Measurements from ENCODE around the gene MYL12B. TPM values are rescaled to one million over a fixed set of nuclear protein-coding genes. Genes with fewer than 3 reads are reported as not detected.
"Not testable (repeated sequence)": the region's sequence is repeated elsewhere in the genome, so short reads cannot be mapped to it uniquely, and the experiment has no call there.

The MYL12B gene
- total RNA-seq, 5 donors from 2014 or later (not counting 1 experiment from before 2014, with no cell fraction given) = 159 to 241 (median 206) TPM

DNA sequence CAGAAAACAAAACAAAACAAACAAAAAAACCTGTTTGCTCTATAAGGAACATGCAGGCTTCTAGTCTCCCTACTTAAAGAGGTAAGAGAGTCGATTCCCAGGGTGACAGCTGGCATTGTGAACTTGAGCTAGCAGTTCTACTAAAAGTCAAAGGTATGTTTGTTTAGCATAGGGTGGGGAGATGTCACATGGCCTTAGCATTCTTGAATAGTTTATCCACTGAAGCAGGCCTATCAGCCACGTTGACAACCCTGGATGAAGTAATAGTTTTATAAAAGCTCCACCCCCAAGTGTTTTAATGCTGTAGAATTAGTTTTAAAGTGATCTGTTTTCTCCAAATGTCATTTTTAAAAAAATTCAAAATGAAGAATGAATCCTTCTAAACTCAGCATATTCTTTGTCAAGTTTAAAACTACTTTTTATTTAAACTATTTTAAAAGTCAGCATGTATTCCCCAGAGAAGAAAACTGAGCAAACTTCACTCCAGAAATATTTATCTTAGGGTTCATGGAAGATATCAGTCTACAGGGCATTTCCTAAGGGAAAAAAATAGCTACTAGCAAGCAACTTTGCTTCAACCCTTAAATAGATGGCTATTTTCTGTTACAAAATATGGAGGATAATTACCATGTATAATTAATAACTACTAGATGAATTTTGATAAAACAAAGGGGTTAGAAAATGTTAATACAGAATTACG, 43.8 kb upstream of the MYL12B start:
- Histone ChIP-seq H3K27me3 (replicated peaks in 1 of 2; ENCODE audit: control insufficient read depth in 2 of 2, extremely low read depth in 1 of 2, insufficient read depth in 2 of 2, low read length in 1 of 2) (no peaks in the 10 kb centered on the region), H3K27ac (ENCODE audit: low read length) (no peak overlapping the region), H3K36me3 (ENCODE audit: control insufficient read depth in 2 of 2, extremely low read depth in 1 of 2, insufficient read depth in 1 of 2, low read length in 1 of 2) (peaks cover 0 to 2% of the 10 kb centered on the region in 2 donors), H3K4me3 (ENCODE audit: control insufficient read depth in 1 of 2, extremely low read depth in 1 of 2, low read length in 1 of 2) (no peak overlapping the region), H3K9me3 (no peaks in the 10 kb centered on the region), H3K4me1 (ENCODE audit: control insufficient read depth in 1 of 2, extremely low read depth in 1 of 2, insufficient read depth in 2 of 2, low read length in 2 of 2) (peaks cover 3 to 7% of the 10 kb centered on the region in 2 experiments)
- no peak overlapping the region for H3K27ac Mint-ChIP-seq
- POLR2A ChIA-PET = no interaction called here
- peaks cover 8 to 14% (median 11%) of the 10 kb centered on the region in 3 donors for H3K4me1 Mint-ChIP-seq
- ATAC-seq (replicated peaks in 1 of 4) (no peak), DNase-seq (no peak)
- no peaks in the 10 kb centered on the region for H3K9me3 Mint-ChIP-seq
- H3K36me3 Mint-ChIP-seq = no peaks in the 10 kb centered on the region
- no peaks in the 10 kb centered on the region for H3K27me3 Mint-ChIP-seq
- CTCF ChIA-PET = interaction anchor here (0.7 to 0.9 kb wide), 2 partner anchors 11 to 223 kb away, joined by 3 to 4 read pairs; no protein-coding TSS in a partner anchor
- no peak overlapping the region for H3K4me3 Mint-ChIP-seq
- no CpG with 5 or more reads among the region's 3 CpGs for WGBS (ENCODE audit: insufficient coverage)

DNA sequence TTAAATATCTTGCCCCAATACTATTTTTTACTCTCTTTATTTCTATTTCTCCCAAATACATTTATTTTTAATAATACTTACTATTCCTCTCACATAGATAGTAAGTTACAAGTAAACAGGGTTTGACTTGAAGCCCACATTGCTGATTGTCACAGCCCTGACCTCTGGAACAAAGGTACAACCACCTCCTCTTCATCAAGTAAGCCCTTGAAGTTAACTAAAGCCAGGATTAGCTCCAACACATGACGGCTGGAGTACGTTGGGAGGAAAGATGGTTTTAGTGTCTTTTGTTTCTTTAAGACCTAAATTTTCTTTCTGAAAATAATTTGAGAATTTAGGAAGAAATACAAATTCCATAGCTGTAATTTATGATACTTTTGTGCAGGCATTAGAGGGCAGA, 43.1 kb upstream of the MYL12B start:
- Mint-ChIP-seq H3K27me3 (no peaks in the 10 kb centered on the region), H3K4me3 (no peak overlapping the region), H3K4me1 (peaks cover 5 to 12% (median 9%) of the 10 kb centered on the region in 3 donors), H3K27ac (no peak overlapping the region), H3K36me3 (no peaks in the 10 kb centered on the region), H3K9me3 (no peaks in the 10 kb centered on the region)
- Histone ChIP-seq H3K27ac (ENCODE audit: low read length) (no peak overlapping the region), H3K27me3 (replicated peaks in 1 of 2; ENCODE audit: control insufficient read depth in 2 of 2, extremely low read depth in 1 of 2, insufficient read depth in 2 of 2, low read length in 1 of 2) (no peaks in the 10 kb centered on the region), H3K4me1 (ENCODE audit: control insufficient read depth in 1 of 2, extremely low read depth in 1 of 2, insufficient read depth in 2 of 2, low read length in 2 of 2) (peaks cover under 1 to 6% of the 10 kb centered on the region in 2 experiments), H3K36me3 (ENCODE audit: control insufficient read depth in 2 of 2, extremely low read depth in 1 of 2, insufficient read depth in 1 of 2, low read length in 1 of 2) (peaks cover 0 to 2% of the 10 kb centered on the region in 2 donors), H3K9me3 (no peaks in the 10 kb centered on the region), H3K4me3 (ENCODE audit: control insufficient read depth in 1 of 2, extremely low read depth in 1 of 2, low read length in 1 of 2) (no peak overlapping the region)
- no peak for ATAC-seq (replicated peaks in 1 of 4)
- WGBS (ENCODE audit: insufficient coverage) = no CpG with 5 or more reads among the region's 2 CpGs
- DNase-seq = no peak
- POLR2A ChIA-PET = interaction anchor here in 1 of 2 donors (0.6 kb wide), 1 partner anchor 13 kb away, joined by 3 read pairs; no protein-coding TSS in a partner anchor
- CTCF ChIA-PET = no interaction called here

DNA sequence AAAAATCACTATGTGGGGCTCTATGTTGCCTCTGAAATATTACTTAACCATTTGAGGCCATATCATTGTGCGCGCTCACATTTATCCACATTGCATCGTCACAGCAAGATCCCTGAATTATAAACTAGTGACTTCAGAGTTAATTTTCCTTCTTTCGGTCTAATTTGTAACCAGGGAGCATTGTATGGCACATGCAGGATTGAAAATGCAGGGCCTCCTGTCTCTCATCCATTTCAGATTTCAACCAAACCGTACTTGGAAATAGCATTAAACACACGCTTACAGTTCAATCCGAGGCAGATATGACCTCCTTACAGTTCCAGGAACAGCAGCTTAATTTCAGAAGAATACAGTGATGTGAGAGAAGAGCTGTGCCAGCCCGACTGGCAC, 42.7 kb upstream of the MYL12B start:
- DNase-seq (no peak), ATAC-seq (replicated peaks in 1 of 4) (no peak)
- Histone ChIP-seq H3K36me3 (ENCODE audit: control insufficient read depth in 2 of 2, extremely low read depth in 1 of 2, insufficient read depth in 1 of 2, low read length in 1 of 2) (peaks cover 0 to 2% of the 10 kb centered on the region in 2 donors), H3K4me1 (ENCODE audit: control insufficient read depth in 1 of 2, extremely low read depth in 1 of 2, insufficient read depth in 2 of 2, low read length in 2 of 2) (peaks cover 0 to 4% of the 10 kb centered on the region in 2 experiments), H3K9me3 (no peaks in the 10 kb centered on the region), H3K27ac (ENCODE audit: low read length) (no peak overlapping the region), H3K4me3 (ENCODE audit: control insufficient read depth in 1 of 2, extremely low read depth in 1 of 2, low read length in 1 of 2) (no peak overlapping the region), H3K27me3 (replicated peaks in 1 of 2; ENCODE audit: control insufficient read depth in 2 of 2, extremely low read depth in 1 of 2, insufficient read depth in 2 of 2, low read length in 1 of 2) (peaks cover 0 to under 1% of the 10 kb centered on the region in 2 experiments)
- WGBS (ENCODE audit: insufficient coverage) = 100% methylated on average over 4 of the region's 8 CpGs
- Mint-ChIP-seq H3K9me3 (no peaks in the 10 kb centered on the region), H3K4me3 (no peak overlapping the region), H3K36me3 (no peaks in the 10 kb centered on the region), H3K27me3 (no peaks in the 10 kb centered on the region), H3K4me1 (peaks cover 5 to 8% (median 7%) of the 10 kb centered on the region in 3 donors), H3K27ac (no peak overlapping the region)
- CTCF ChIA-PET = interaction anchor here in 1 of 2 donors (0.9 kb wide), 1 partner anchor 26 kb away, joined by 3 read pairs; no protein-coding TSS in a partner anchor
- POLR2A ChIA-PET = interaction anchor here in 1 of 2 donors (0.6 kb wide), 1 partner anchor 13 kb away, joined by 3 read pairs; no protein-coding TSS in a partner anchor

DNA sequence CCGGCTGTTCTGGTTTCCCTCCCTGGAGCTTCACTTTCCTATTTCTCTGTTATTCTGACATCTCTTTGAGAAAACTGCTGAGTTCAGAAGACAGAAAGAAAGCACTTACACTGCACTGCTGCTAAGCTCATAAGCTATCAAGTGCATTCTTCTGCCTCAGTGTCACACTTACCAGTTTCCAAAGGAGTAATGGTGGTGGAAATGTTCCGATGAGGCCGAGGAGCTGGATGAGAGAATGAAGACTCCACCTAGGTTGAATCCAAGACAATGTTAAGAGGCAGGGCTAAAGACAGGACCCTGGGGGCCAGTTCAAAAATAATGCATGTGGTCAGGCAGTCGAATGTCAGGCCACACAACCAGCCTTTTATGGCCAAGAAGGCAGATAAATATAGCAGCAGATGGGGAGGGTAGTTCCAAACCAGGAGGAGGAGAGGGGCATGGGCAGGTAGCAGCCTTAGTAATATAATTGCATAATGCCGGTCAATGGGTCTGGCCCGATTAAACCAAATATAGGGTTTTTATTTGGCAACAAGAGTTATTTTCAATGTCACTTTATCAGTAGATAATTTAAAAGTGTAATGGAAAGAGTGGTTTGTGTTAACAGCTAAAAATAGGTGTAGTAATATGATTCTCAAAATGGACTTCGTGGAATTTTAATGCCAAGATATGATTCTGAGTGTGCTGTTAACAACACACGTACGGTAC, 42.1 kb upstream of the MYL12B start, which contains the start of gene MYOM1:
Gene MYOM1 (minus strand): TSS at position 338 of the 705 bp plus-strand sequence. CDS start 4,745 bp downstream, outside the sequence.
- Histone ChIP-seq H3K36me3 (ENCODE audit: control insufficient read depth in 2 of 2, extremely low read depth in 1 of 2, insufficient read depth in 1 of 2, low read length in 1 of 2) (peaks cover 0 to 2% of the 10 kb centered on the region in 2 donors), H3K4me1 (ENCODE audit: control insufficient read depth in 1 of 2, extremely low read depth in 1 of 2, insufficient read depth in 2 of 2, low read length in 2 of 2) (peaks cover 0 to 4% of the 10 kb centered on the region in 2 experiments), H3K27me3 (replicated peaks in 1 of 2; ENCODE audit: control insufficient read depth in 2 of 2, extremely low read depth in 1 of 2, insufficient read depth in 2 of 2, low read length in 1 of 2) (peaks cover 0 to 2% of the 10 kb centered on the region in 2 experiments), H3K27ac (ENCODE audit: low read length) (no peak within 1 kb of the TSS), H3K4me3 (ENCODE audit: control insufficient read depth in 1 of 2, extremely low read depth in 1 of 2, low read length in 1 of 2) (no peak within 1 kb of the TSS), H3K9me3 (no peaks in the 10 kb centered on the region)
- DNase-seq (no peak), ATAC-seq (replicated peaks in 1 of 4) (no peak)
- no peak within 1 kb of the TSS for H3K27ac Mint-ChIP-seq
- H3K36me3 Mint-ChIP-seq = no peaks in the 10 kb centered on the region
- CTCF ChIA-PET = interaction anchor here in 1 of 2 donors (0.6 to 0.9 kb wide), 3 partner anchors 26 to 286 kb away, joined by 3 read pairs; no protein-coding TSS in a partner anchor
- no peaks in the 10 kb centered on the region for H3K9me3 Mint-ChIP-seq
- 90% methylated on average over 7 of the region's 9 CpGs for WGBS (ENCODE audit: insufficient coverage)
- H3K27me3 Mint-ChIP-seq = no peaks in the 10 kb centered on the region
- no peak within 1 kb of the TSS for H3K4me3 Mint-ChIP-seq
- POLR2A ChIA-PET = interaction anchor here in 1 of 2 donors (0.6 kb wide), 1 partner anchor 14 kb away, joined by 3 read pairs; no protein-coding TSS in a partner anchor
- H3K4me1 Mint-ChIP-seq = peaks cover 5 to 7% (median 6%) of the 10 kb centered on the region in 3 donors

DNA sequence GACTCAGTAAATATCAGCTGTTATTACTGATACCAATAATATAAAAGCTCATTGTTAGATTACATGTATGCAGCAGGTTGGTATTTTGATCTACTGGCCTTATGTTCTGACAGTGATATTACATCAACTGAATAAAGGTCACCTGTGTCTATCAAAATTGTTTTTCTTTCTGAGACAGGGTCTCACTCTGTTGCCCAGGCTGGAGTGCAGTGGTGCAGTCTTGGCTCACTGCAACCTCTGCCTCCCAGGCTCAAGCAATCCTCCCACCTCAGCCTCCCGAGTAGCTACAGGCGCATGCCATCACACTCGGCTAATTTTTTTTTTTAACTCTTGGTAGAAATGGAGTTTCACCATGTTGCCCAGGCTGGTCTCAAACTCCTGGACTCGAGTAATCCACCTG, 41.1 kb upstream of the MYL12B start:
- H3K4me3 Mint-ChIP-seq; H3K27ac ChIP-seq (ENCODE audit: low read length); H3K9me3 ChIP-seq; H3K27me3 Mint-ChIP-seq; DNase-seq; H3K4me1 Mint-ChIP-seq; H3K27me3 ChIP-seq (replicated peaks in 1 of 2; ENCODE audit: control insufficient read depth in 2 of 2, extremely low read depth in 1 of 2, insufficient read depth in 2 of 2, low read length in 1 of 2); ATAC-seq (replicated peaks in 1 of 4); H3K4me3 ChIP-seq (ENCODE audit: control insufficient read depth in 1 of 2, extremely low read depth in 1 of 2, low read length in 1 of 2); H3K36me3 Mint-ChIP-seq; H3K36me3 ChIP-seq (ENCODE audit: control insufficient read depth in 2 of 2, extremely low read depth in 1 of 2, insufficient read depth in 1 of 2, low read length in 1 of 2); H3K27ac Mint-ChIP-seq; H3K4me1 ChIP-seq (ENCODE audit: control insufficient read depth in 1 of 2, extremely low read depth in 1 of 2, insufficient read depth in 2 of 2, low read length in 2 of 2); POLR2A ChIA-PET; H3K9me3 Mint-ChIP-seq: not testable (repeated sequence)
- CTCF ChIA-PET = interaction anchor here in 1 of 2 donors (0.6 to 1.5 kb wide), 2 partner anchors 93 to 287 kb away, joined by 3 read pairs; no protein-coding TSS in a partner anchor
- 67% methylated on average over 2 of the region's 4 CpGs for WGBS (ENCODE audit: insufficient coverage)

DNA sequence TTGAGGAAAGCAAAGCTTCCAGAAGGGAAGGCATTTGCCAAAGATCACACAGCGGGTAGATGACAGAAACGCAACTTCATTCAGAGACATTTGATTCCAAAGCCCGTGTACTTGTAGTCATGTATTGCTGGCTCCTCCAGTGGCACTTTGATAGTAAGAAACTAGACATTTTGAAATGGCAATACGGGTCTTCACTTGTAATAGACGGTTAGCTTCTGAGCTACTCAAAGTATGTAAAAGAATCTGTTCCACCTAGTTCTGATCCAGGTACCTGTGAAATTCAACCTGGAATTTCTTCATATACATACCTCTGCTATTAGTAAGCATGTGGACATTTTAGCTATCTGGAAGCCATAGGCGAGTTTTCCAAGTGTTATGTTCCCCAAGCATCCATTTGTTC, 40.4 kb upstream of the MYL12B start:
- H3K4me3 ChIP-seq (ENCODE audit: control insufficient read depth in 1 of 2, extremely low read depth in 1 of 2, low read length in 1 of 2) = no peak overlapping the region
- H3K36me3 ChIP-seq (ENCODE audit: control insufficient read depth in 2 of 2, extremely low read depth in 1 of 2, insufficient read depth in 1 of 2, low read length in 1 of 2) = peaks cover 0 to 2% of the 10 kb centered on the region in 2 donors
- no peak for DNase-seq
- ChIA-PET CTCF (interaction anchor here (0.5 to 1.5 kb wide), 2 partner anchors 18 to 93 kb away, joined by 3 to 10 read pairs; no protein-coding TSS in a partner anchor), POLR2A (no interaction called here)
- Mint-ChIP-seq H3K36me3 (no peaks in the 10 kb centered on the region), H3K4me3 (no peak overlapping the region), H3K4me1 (peaks cover 6 to 9% (median 7%) of the 10 kb centered on the region in 3 donors), H3K27me3 (no peaks in the 10 kb centered on the region), H3K9me3 (no peaks in the 10 kb centered on the region), H3K27ac (no peak overlapping the region)
- no peaks in the 10 kb centered on the region for H3K9me3 ChIP-seq
- H3K27ac ChIP-seq (ENCODE audit: low read length) = no peak overlapping the region
- peaks cover 0 to 4% of the 10 kb centered on the region in 2 experiments for H3K4me1 ChIP-seq (ENCODE audit: control insufficient read depth in 1 of 2, extremely low read depth in 1 of 2, insufficient read depth in 2 of 2, low read length in 2 of 2)
- WGBS (ENCODE audit: insufficient coverage) = 88% methylated on average over 2 of the region's 6 CpGs
- H3K27me3 ChIP-seq (replicated peaks in 1 of 2; ENCODE audit: control insufficient read depth in 2 of 2, extremely low read depth in 1 of 2, insufficient read depth in 2 of 2, low read length in 1 of 2) = peaks cover 0 to 2% of the 10 kb centered on the region in 2 experiments
- ATAC-seq (replicated peaks in 1 of 4) = no peak

Data from T-cell (primary cell).